HG03108 (cell line): ENCODE results near the gene IRF4.
"Not testable (repeated sequence)": the region's sequence is repeated elsewhere in the genome, so short reads cannot be mapped to it uniquely, and the experiment has no call there.

Source experiments
- ATAC-seq: cut with Tn5 transposase; IDR thresholded peaks from one replicate; pipeline ENCODE4 v1.9.1; 2021; ENCODE audit warnings: moderate library complexity; ENCODE audit not compliant: unreplicated experiment

IRF4 gene

GRCh38 chr6:411402-412145 lies 20.0 kb downstream of the IRF4 start:
- ATAC-seq, result no peak

- ATAC-seq, result no peak
These were observed 20.8 kb downstream of the IRF4 start for GRCh38 chr6:412146-412886.

GRCh38 chr6:414447-414846 lies 22.9 kb downstream of the IRF4 start:
- no peak for ATAC-seq

GRCh38 chr6:415087-415486 lies 23.5 kb downstream of the IRF4 start:
- no peak for ATAC-seq

GRCh38 chr6:421211-421610 lies 29.7 kb downstream of the IRF4 start:
- no peak for ATAC-seq

- peak; percentile 83 for ATAC-seq
These were observed 31.0 kb downstream of the IRF4 start for GRCh38 chr6:422433-423054.

- no peak for ATAC-seq
These were observed 31.7 kb downstream of the IRF4 start for GRCh38 chr6:423055-423798.

GRCh38 chr6:423799-424345 lies 32.3 kb downstream of the IRF4 start:
- no peak for ATAC-seq

- no peak for ATAC-seq
These were observed 33.3 kb downstream of the IRF4 start for GRCh38 chr6:424741-425417.

- not testable (repeated sequence) for ATAC-seq
These were observed 33.9 kb downstream of the IRF4 start for GRCh38 chr6:425418-425788.

- not testable (repeated sequence) for ATAC-seq
These were observed 34.7 kb downstream of the IRF4 start for GRCh38 chr6:426198-426738.

GRCh38 chr6:428047-428603 lies 36.6 kb downstream of the IRF4 start:
- no peak for ATAC-seq

GRCh38 chr6:429515-430121 lies 38.1 kb downstream of the IRF4 start:
- no peak for ATAC-seq

- ATAC-seq, result peak; percentile 66
These were observed 40.0 kb downstream of the IRF4 start for GRCh38 chr6:431504-431903.

- ATAC-seq, result no peak
These were observed 40.4 kb downstream of the IRF4 start for GRCh38 chr6:431986-432385.

GRCh38 chr6:434051-434705 lies 42.6 kb downstream of the IRF4 start:
- ATAC-seq, result no peak

- no peak for ATAC-seq
These were observed 44.1 kb downstream of the IRF4 start for GRCh38 chr6:435441-436307.
